GM12872 (cell line): Measurements from ENCODE around the gene HNRNPA3.

Experiments
- CTCF ChIP-seq: IDR thresholded peaks from 3 replicates; pipeline ENCODE4 v1.5.1; 2011; ENCODE audit warnings: low read depth, mild to moderate bottlenecking, low read length, moderate library complexity; ENCODE audit not compliant: insufficient read depth

Gene HNRNPA3

GRCh38 chr2:177243073-177243472 is 30.5 kb downstream of the HNRNPA3 start:
- no peak for TF ChIP-seq CTCF

- TF ChIP-seq CTCF, result no peak
Measured at GRCh38 chr2:177243476-177243875, 30.9 kb downstream of the HNRNPA3 start.

- no peak for TF ChIP-seq CTCF
Measured at GRCh38 chr2:177244244-177244771, 31.7 kb downstream of the HNRNPA3 start.

GRCh38 chr2:177245010-177245422 is 32.4 kb downstream of the HNRNPA3 start:
- no peak for TF ChIP-seq CTCF

GRCh38 chr2:177246000-177246399 is 33.4 kb downstream of the HNRNPA3 start:
- TF ChIP-seq CTCF, result no peak

- TF ChIP-seq CTCF, result no peak
Measured at GRCh38 chr2:177247693-177248262, 35.2 kb downstream of the HNRNPA3 start.

- no peak for TF ChIP-seq CTCF
Measured at GRCh38 chr2:177249038-177249437, 36.4 kb downstream of the HNRNPA3 start.
